Right lobe of liver (tissue), 6 donors: ENCODE measurements around the gene ZNF398. TPM values are rescaled to one million over a fixed set of nuclear protein-coding genes. Genes with fewer than 3 reads are reported as not detected.

Source experiments
- ATAC-seq, 4 donors: fragments of 200-7000 bp; cut with Tn5 transposase; one replicate each; pipeline ENCODE4 v1.9.1; 2020; ENCODE audit warnings: mild to moderate bottlenecking in 4 of 4, moderate library complexity in 4 of 4
- DNase-seq, 3 donors: peaks; one replicate each; pipeline ENCODE4 v3.0.0-alpha.2; 2020
- H3K27ac ChIP-seq, 3 donors: fragments of 200-600 bp; one replicate each; pipeline ENCODE4 v1.8.0; 2022
- H3K27me3 ChIP-seq, 2 donors: fragments of 200-600 bp; one replicate each; pipeline ENCODE4 v1.8.0; 2022
- H3K36me3 ChIP-seq, 4 donors: fragments of 200-600 bp; sonication (generic) in 1 of 4; one replicate each; pipeline versions ENCODE4 v1.5.1 to v1.8.0; 2017 to 2022; ENCODE audit warnings: control low read depth in 1 of 4
- H3K4me1 ChIP-seq, 4 donors: fragments of 200-600 bp; sonication (generic) in 1 of 4; one replicate each; pipeline versions ENCODE4 v1.5.1 to v1.8.0; 2017 to 2022; ENCODE audit warnings: control low read depth in 1 of 4
- H3K4me3 ChIP-seq, 3 donors: fragments of 200-600 bp; one replicate each; pipeline ENCODE4 v1.8.0; 2022
- H3K9me3 ChIP-seq, 4 donors: fragments of 200-600 bp; sonication (generic) in 1 of 4; one replicate each; pipeline versions ENCODE4 v1.5.1 to v1.8.0; 2017 to 2022; ENCODE audit warnings: control low read depth in 1 of 4
- POLR2A ChIP-seq: fragments of 450-650 bp; IDR thresholded peaks from one replicate; pipeline ENCODE4 v1.6.1; 2017; ENCODE audit warnings: antibody characterized with exemption, mild to moderate bottlenecking
- WGBS: methylation state at CpG from one replicate; pipeline ENCODE4 v1.1.6; 2018; ENCODE audit warnings: low coverage, low lambda C conversion rate; ENCODE audit not compliant: insufficient coverage; ENCODE audit errors: missing lambda C conversion rate; 5-methylcytosine and 5-hydroxymethylcytosine counted together
- intact Hi-C, 2 donors: fragments of 100-400 bp; cut with DNase I; formaldehyde crosslinking; loops; one replicate each; pipeline versions ENCODE4 v1.11.2 to v1.14.1; 2022
- total RNA-seq, 6 experiments: library from RNA; depleted of rRNA in 2 of 6; stranded (reverse); fragments of >200 nt in 2 of 6; fragmentation: NEBNext Ultra II Directional in 3 of 6; extraction: Animal tissue kit (Norgen Biotek cat#: 25700) in 3 of 6; gene quantifications; one replicate each; pipeline versions ENCODE4 v1.1.0 to v1.2.4, GENCODE V29; 2016 to 2023
- TF ChIP-seq, protein P1 (sequence below), 4 donors: fragments of 200-600 bp in 3 of 4; fragments of 450-650 bp in 1 of 4; IDR thresholded peaks; one replicate each; pipeline versions ENCODE4 v1.5.1 to v1.8.0; 2016 to 2022; ENCODE audit warnings: antibody characterized with exemption in 4 of 4, mild to moderate bottlenecking in 2 of 4
- donor health status: DM: no; HTN: yes; CAD: no.
- donor health status: DM: no; HTN: no; CAD: no.
- donor health status: DM: no; HTN: no; CAD: no.
- donor health status: DM: no; HTN: yes; CAD: no.
- donor health status: DM: no; HTN: yes; CAD: no.

ZNF398 gene
- total RNA-seq, 6 experiments from 2014 or later = 5.3 to 7.9 (median 6.2) TPM

DNA sequence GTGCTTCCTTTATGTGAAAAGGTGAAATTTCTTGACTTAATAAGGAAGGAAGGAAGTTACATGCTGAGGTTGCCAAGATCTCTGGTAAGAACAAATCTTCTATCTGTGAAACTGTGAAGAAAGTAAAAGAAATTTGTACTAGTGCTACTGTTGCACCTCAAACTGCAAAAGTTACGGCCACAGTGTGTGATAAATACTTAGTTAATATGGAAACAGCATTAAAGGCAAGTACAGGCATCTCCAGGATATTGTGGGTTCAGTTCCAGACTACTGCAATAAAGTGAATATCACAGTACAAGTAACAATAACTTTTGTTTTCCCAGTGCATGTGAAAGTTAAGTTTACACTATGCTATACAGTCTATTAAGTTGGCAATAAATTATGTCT is 25.3 kb downstream of the ZNF398 start:
- WGBS = 67% methylated on average over 1 of the region's 1 CpG

DNA sequence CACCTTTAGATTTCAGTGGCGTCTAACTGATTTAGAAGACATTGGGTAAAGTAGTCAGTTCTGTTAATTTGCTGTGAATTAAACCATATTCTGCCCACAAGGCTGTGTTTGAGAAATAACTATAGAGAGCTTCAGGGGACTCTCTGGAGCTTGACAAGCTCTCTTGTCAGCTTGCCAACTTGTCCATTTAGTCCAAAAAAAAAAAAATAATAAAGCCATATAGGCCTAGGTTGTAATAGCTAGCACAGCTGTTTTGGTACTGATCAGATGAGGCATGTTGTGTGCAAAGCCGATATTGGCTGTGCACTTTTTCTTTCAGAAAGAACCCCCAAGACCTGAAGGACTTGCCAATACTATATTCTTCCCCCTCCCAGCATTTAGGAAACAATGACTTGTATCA is 27.9 kb downstream of the ZNF398 start:
- DNase-seq = no peak
- intact Hi-C loops = no loop called here
- Histone ChIP-seq H3K27me3 (no peaks in the 10 kb centered on the region), H3K4me3 (no peak overlapping the region), H3K36me3 (peaks cover 0 to 64% (median 21%) of the 10 kb centered on the region in 4 donors), H3K27ac (no peak overlapping the region), H3K9me3 (no peaks in the 10 kb centered on the region), H3K4me1 (no peaks in the 10 kb centered on the region)
- TF ChIP-seq, protein P1, sequence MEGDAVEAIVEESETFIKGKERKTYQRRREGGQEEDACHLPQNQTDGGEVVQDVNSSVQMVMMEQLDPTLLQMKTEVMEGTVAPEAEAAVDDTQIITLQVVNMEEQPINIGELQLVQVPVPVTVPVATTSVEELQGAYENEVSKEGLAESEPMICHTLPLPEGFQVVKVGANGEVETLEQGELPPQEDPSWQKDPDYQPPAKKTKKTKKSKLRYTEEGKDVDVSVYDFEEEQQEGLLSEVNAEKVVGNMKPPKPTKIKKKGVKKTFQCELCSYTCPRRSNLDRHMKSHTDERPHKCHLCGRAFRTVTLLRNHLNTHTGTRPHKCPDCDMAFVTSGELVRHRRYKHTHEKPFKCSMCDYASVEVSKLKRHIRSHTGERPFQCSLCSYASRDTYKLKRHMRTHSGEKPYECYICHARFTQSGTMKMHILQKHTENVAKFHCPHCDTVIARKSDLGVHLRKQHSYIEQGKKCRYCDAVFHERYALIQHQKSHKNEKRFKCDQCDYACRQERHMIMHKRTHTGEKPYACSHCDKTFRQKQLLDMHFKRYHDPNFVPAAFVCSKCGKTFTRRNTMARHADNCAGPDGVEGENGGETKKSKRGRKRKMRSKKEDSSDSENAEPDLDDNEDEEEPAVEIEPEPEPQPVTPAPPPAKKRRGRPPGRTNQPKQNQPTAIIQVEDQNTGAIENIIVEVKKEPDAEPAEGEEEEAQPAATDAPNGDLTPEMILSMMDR (IDR thresholded peaks at IDR 0.05) = no peak
- TF ChIP-seq POLR2A = no peak
- no peak for ATAC-seq
- WGBS = 97% methylated on average over 2 of the region's 2 CpGs

More for the DNA sequence above, 25.3 kb downstream of the ZNF398 start:
- no peak for ATAC-seq
- Histone ChIP-seq H3K4me1 (no peaks in the 10 kb centered on the region), H3K27me3 (no peaks in the 10 kb centered on the region), H3K4me3 (no peak overlapping the region), H3K27ac (no peak overlapping the region), H3K36me3 (peaks cover 0 to 63% (median 18%) of the 10 kb centered on the region in 4 donors), H3K9me3 (no peaks in the 10 kb centered on the region)
- intact Hi-C loops = no loop called here
- TF ChIP-seq, protein P1 (IDR thresholded peaks at IDR 0.05) = no peak
- TF ChIP-seq POLR2A = no peak
- DNase-seq = no peak

DNA sequence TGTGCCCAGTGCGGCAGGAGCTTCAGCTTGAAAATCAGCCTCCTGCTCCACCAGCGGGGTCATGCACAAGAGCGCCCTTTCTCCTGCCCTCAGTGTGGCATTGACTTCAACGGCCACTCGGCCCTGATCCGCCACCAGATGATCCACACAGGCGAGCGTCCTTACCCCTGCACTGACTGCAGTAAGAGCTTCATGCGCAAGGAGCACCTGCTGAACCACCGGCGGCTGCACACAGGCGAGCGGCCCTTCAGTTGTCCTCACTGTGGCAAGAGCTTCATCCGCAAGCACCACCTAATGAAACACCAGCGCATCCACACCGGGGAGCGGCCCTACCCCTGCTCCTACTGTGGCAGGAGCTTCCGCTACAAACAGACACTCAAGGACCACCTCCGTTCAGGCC is 32.0 kb downstream of the ZNF398 start:
- H3K4me1 ChIP-seq = no peaks in the 10 kb centered on the region
- H3K4me3 ChIP-seq = no peak overlapping the region
- ATAC-seq (no peak), DNase-seq (no peak)
- peaks cover 0 to 47% (median 17%) of the 10 kb centered on the region in 4 donors for H3K36me3 ChIP-seq
- no peaks in the 10 kb centered on the region for H3K27me3 ChIP-seq
- intact Hi-C loops = no loop called here
- WGBS = 93% methylated on average over 5 of the region's 19 CpGs
- no peak for TF ChIP-seq POLR2A
- TF ChIP-seq, protein P1 (IDR thresholded peaks at IDR 0.05) = no peak
- no peak overlapping the region for H3K27ac ChIP-seq
- no peaks in the 10 kb centered on the region for H3K9me3 ChIP-seq

DNA sequence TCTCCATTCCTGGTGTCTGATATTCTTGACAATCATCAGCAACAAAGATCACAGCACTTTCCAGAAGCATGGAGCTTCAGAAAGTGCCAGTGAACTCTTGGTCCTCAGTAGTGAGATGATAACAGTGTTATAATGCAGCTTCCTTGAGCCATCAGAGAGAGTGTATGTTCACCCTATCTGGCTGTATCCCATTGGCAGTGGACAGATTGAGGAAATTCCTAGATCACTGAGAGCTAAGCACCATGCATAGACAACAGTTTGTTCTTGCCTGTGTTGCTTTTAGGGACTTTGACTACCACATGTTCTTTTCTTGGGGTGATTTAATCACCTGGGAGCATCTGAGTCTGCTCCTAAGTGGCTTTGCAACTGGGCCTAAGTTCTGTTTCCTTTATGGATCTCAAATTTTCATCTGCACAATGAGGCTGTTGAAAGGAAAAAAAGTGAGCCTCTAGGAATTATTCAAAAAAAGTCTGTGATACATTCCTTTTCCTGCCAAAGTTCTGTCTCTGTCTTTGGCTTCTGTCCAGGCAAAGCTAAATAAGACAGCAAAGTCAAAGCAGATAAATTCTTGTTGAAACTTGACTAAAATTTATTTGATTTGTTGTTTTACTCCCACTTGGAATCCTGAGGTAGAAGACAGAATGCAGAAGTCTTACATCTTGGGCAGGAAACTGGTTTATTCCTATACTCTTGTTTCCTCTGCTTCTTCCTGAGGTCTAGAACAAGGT is 33.6 kb downstream of the ZNF398 start:
- intact Hi-C loops = no loop called here
- Histone ChIP-seq H3K27me3 (no peaks in the 10 kb centered on the region), H3K4me3 (no peak overlapping the region), H3K9me3 (no peaks in the 10 kb centered on the region), H3K27ac (no peak overlapping the region), H3K36me3 (peaks cover 0 to 42% (median 16%) of the 10 kb centered on the region in 4 donors), H3K4me1 (no peaks in the 10 kb centered on the region)
- no peak for TF ChIP-seq POLR2A
- TF ChIP-seq, protein P1 (IDR thresholded peaks at IDR 0.05) = no peak
- no peak for DNase-seq
- ATAC-seq = no peak

DNA sequence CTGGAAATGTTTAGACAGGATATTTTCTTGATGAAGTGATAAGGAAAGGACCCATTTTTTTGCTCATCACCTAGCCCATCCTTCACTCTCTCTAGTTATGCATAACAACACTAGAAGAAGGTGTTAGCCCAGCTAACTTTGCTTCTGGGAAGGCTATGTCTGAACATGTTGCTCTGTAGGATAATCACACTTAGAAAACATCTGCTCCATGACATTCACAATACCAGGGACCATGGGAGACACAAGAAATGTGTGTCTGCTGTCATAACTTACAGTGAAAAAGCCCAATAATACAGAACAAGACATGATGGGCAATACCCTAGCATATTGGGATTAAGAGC is 34.2 kb downstream of the ZNF398 start:
- TF ChIP-seq POLR2A = no peak
- TF ChIP-seq, protein P1 (IDR thresholded peaks at IDR 0.05) = no peak
- Histone ChIP-seq H3K36me3 (peaks cover 0 to 38% (median 15%) of the 10 kb centered on the region in 4 donors), H3K27me3 (no peaks in the 10 kb centered on the region), H3K4me3 (no peak overlapping the region), H3K27ac (no peak overlapping the region), H3K4me1 (no peaks in the 10 kb centered on the region), H3K9me3 (no peaks in the 10 kb centered on the region)
- intact Hi-C loops = no loop called here
- ATAC-seq (no peak), DNase-seq (no peak)
